ENCODE results near the gene FXN. TPM values are rescaled to one million over a fixed set of nuclear protein-coding genes. Genes with fewer than 3 reads are reported as not detected.

Gene FXN
- total RNA-seq, 1 donor = 2.2 TPM

GRCh38 chr9:69016191-69017096 is 19.1 kb upstream of the FXN start:
- Histone ChIP-seq H3K36me3 (ENCODE audit: insufficient read depth, low read length) (no peaks in the 10 kb centered on the region), H3K27me3 (ENCODE audit: insufficient read depth, low read length) (no peaks in the 10 kb centered on the region), H3K4me1 (ENCODE audit: insufficient read depth, low read length) (no peaks in the 10 kb centered on the region), H3K4me2 (ENCODE audit: insufficient read depth, low read length) (no peak overlapping the region), H3K27ac (ENCODE audit: low read depth, low read length) (no peak overlapping the region), H4K20me1 (ENCODE audit: insufficient read depth, low read length) (no peaks in the 10 kb centered on the region), H2AFZ (ENCODE audit: low read length) (no peak overlapping the region), H3K4me3 (ENCODE audit: insufficient read depth, low read length) (no peak overlapping the region), H3K9me3 (ENCODE audit: low read depth, low read length) (no peaks in the 10 kb centered on the region), H3K79me2 (ENCODE audit: insufficient read depth, low read length) (no peaks in the 10 kb centered on the region)
- TF ChIP-seq CTCF (IDR thresholded peaks at IDR 0.05; ENCODE audit: extremely low read depth, low read depth, low read length) = no peak
- DNase-seq (ENCODE audit: insufficient read length, low spot score, missing footprints) = no peak

- Histone ChIP-seq H3K79me2 (ENCODE audit: insufficient read depth, low read length) (no peaks in the 10 kb centered on the region), H3K4me2 (ENCODE audit: insufficient read depth, low read length) (no peak overlapping the region)
These were observed 16.8 kb upstream of the FXN start for GRCh38 chr9:69018737-69019136.

DNA sequence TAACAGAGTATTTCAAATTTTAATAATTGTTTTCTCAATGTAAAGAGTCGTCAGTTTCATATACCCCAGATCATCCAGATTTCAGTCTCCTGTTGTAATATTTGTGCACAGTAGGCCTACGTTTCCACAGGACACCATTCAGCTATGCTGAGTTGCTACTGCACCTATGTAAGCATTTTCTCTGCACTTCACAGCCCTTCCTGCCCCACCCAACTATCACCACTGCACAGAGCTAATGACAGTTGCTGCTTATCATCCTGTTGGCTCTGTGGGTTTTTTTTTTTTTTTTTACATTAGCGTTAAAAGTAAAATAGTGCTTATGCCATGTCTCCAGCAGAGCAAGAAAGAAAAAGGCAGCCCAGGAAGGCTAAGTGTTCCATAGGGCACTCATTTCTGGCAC is 15.7 kb upstream of the FXN start:
- no peak for DNase-seq (ENCODE audit: insufficient read length, low spot score, missing footprints)
- H3K4me1 ChIP-seq (ENCODE audit: insufficient read depth, low read length) = no peaks in the 10 kb centered on the region
- H4K20me1 ChIP-seq (ENCODE audit: insufficient read depth, low read length) = no peaks in the 10 kb centered on the region
- no peak overlapping the region for H3K4me3 ChIP-seq (ENCODE audit: insufficient read depth, low read length)
- no peaks in the 10 kb centered on the region for H3K36me3 ChIP-seq (ENCODE audit: insufficient read depth, low read length)
- peaks cover 3% of the 10 kb centered on the region for H3K27me3 ChIP-seq (ENCODE audit: insufficient read depth, low read length)
- H2AFZ ChIP-seq (ENCODE audit: low read length) = no peak overlapping the region
- H3K9me3 ChIP-seq (ENCODE audit: low read depth, low read length) = no peaks in the 10 kb centered on the region
- H3K79me2 ChIP-seq (ENCODE audit: insufficient read depth, low read length) = no peaks in the 10 kb centered on the region
- TF ChIP-seq CTCF (IDR thresholded peaks at IDR 0.05; ENCODE audit: extremely low read depth, low read depth, low read length) = no peak
- no peak overlapping the region for H3K27ac ChIP-seq (ENCODE audit: low read depth, low read length)
- no peak overlapping the region for H3K4me2 ChIP-seq (ENCODE audit: insufficient read depth, low read length)

More at GRCh38 chr9:69018737-69019136, 16.8 kb upstream of the FXN start:
- no peak for TF ChIP-seq CTCF (IDR thresholded peaks at IDR 0.05; ENCODE audit: extremely low read depth, low read depth, low read length)
- no peaks in the 10 kb centered on the region for H4K20me1 ChIP-seq (ENCODE audit: insufficient read depth, low read length)
- H3K27me3 ChIP-seq (ENCODE audit: insufficient read depth, low read length) = no peaks in the 10 kb centered on the region
- no peaks in the 10 kb centered on the region for H3K36me3 ChIP-seq (ENCODE audit: insufficient read depth, low read length)
- no peak for DNase-seq (ENCODE audit: insufficient read length, low spot score, missing footprints)
- no peak overlapping the region for H3K27ac ChIP-seq (ENCODE audit: low read depth, low read length)
- no peak overlapping the region for H2AFZ ChIP-seq (ENCODE audit: low read length)
- no peaks in the 10 kb centered on the region for H3K9me3 ChIP-seq (ENCODE audit: low read depth, low read length)
- H3K4me3 ChIP-seq (ENCODE audit: insufficient read depth, low read length) = no peak overlapping the region
- H3K4me1 ChIP-seq (ENCODE audit: insufficient read depth, low read length) = no peaks in the 10 kb centered on the region

DNA sequence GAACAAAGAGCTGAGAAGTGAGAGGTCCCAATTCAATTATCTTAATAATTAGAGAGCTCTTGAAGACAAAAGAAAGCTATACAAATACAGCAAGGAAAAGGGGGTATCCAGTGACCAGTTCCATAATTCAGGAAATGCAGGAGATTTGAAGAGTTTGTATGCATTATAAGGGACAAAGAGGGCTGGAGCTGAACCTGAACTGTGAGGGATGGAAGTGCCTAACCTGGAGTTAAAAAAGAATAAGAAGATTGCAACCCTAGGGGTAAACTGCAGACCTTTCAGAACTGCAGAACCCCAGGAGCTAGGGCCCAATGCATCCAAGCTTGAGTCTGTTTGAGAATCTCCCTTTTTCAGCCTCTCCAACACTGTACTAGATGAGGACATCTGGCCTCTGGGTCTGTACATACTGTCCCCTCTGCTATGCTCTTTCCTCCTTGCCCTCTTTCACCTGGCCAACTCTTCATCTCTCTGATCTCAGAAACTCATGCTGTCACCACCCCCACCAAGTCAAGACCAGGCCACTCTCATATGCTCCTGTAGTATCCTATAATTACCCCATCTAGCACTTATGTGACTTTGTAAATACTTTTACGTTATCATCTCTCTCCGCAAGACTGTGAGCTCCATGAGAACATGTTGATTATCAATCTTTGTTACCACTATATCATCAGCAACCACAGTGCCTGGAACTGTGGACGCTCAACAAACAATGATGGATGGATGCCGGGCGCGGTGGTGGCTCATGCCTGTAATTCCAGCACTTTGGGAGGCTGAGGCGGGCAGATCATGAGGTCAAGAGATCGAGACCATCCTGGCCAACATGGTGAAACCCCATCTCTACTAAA is 15.0 kb upstream of the FXN start:
- no peak for TF ChIP-seq CTCF (IDR thresholded peaks at IDR 0.05; ENCODE audit: extremely low read depth, low read depth, low read length)
- H3K27ac ChIP-seq (ENCODE audit: low read depth, low read length) = no peak overlapping the region
- H3K79me2 ChIP-seq (ENCODE audit: insufficient read depth, low read length) = no peaks in the 10 kb centered on the region
- no peaks in the 10 kb centered on the region for H4K20me1 ChIP-seq (ENCODE audit: insufficient read depth, low read length)
- no peaks in the 10 kb centered on the region for H3K9me3 ChIP-seq (ENCODE audit: low read depth, low read length)
- H2AFZ ChIP-seq (ENCODE audit: low read length) = no peak overlapping the region
- no peak overlapping the region for H3K4me3 ChIP-seq (ENCODE audit: insufficient read depth, low read length)
- H3K4me1 ChIP-seq (ENCODE audit: insufficient read depth, low read length) = no peaks in the 10 kb centered on the region
- H3K36me3 ChIP-seq (ENCODE audit: insufficient read depth, low read length) = no peaks in the 10 kb centered on the region
- DNase-seq (ENCODE audit: insufficient read length, low spot score, missing footprints) = no peak
- H3K4me2 ChIP-seq (ENCODE audit: insufficient read depth, low read length) = no peak overlapping the region
- peaks cover 3% of the 10 kb centered on the region for H3K27me3 ChIP-seq (ENCODE audit: insufficient read depth, low read length)
